HepG2 (cell line): ENCODE results near the gene DNMT3A. TPM values are rescaled to one million over a fixed set of nuclear protein-coding genes. Genes with fewer than 3 reads are reported as not detected.

Experiments used
- ATAC-seq: fragments of 200-7000 bp; cut with Tn5 transposase; 3 replicates; pipeline ENCODE4 v1.9.1; 2020; ENCODE audit warnings: mild to moderate bottlenecking, moderate library complexity
- BruUV-seq: library from RNA; stranded (reverse); fragments of 400-500 nt; replicated peaks from 2 replicates; lab custom pipeline; 2021; lab: Mats Ljungman, UMichigan
- CTCF ChIA-PET: fragments of 300-600 bp; formaldehyde crosslinking; extraction: SDS; loops from one replicate; lab custom pipeline; 2021; ENCODE audit warnings: low total read pairs, inconsistent platforms, low intra/inter-chr PET ratio; lab: Yijun Ruan, JAX
- POLR2A ChIA-PET: fragments of 350-600 bp; sonication (Branson Sonifier 250); formaldehyde crosslinking; loops from one replicate; lab custom pipeline; 2020; ENCODE audit warnings: antibody characterized with exemption, inconsistent platforms; lab: Yijun Ruan, JAX
- DNase-seq: peaks from one replicate; pipeline ENCODE4 v3.0.0-alpha.2; 2015; ENCODE audit warnings: low spot score
- FAIRE-seq: peaks from 3 replicates; lab custom pipeline; 2011; peaks lifted over from hg19 to GRCh38; lab: Jason Lieb, UNC
- H2AFZ ChIP-seq: one replicate; pipeline ENCODE4 v1.6.1; 2011; ENCODE audit warnings: low read length, inconsistent platforms
- H3K27ac ChIP-seq: fragments of 300-600 bp; 3 replicates; pipeline ENCODE4 v1.8.0; 2011; ENCODE audit warnings: mixed run types, mild to moderate bottlenecking, mixed read lengths, low read length, inconsistent platforms; ENCODE audit not compliant: insufficient read depth; ENCODE audit errors: extremely low read length
- H3K27me3 ChIP-seq, 2 experiments: fragments of 200-600 bp in 1 of 2; 2 replicates in 1 of 2; 3 replicates in 1 of 2; pipeline versions ENCODE4 v1.6.0 to v1.8.0; 2011; ENCODE audit warnings: low read length in 2 of 2, mild to moderate bottlenecking in 2 of 2, moderate library complexity in 2 of 2, inconsistent platforms in 1 of 2; ENCODE audit not compliant: insufficient read depth in 2 of 2, control insufficient read depth in 1 of 2
- H3K36me3 ChIP-seq, 2 experiments: fragments of 200-600 bp in 1 of 2; replicated peaks in 1 of 2; 2 replicates in 1 of 2; 3 replicates in 1 of 2; pipeline versions ENCODE4 v1.5.1 to v1.8.0; 2011; ENCODE audit warnings: low read length in 2 of 2, inconsistent platforms in 1 of 2; ENCODE audit not compliant: insufficient read depth in 2 of 2, control insufficient read depth in 1 of 2
- H3K4me1 ChIP-seq: 2 replicates; pipeline ENCODE4 v1.5.1; 2012; ENCODE audit warnings: low read length, inconsistent platforms; ENCODE audit not compliant: insufficient read depth
- H3K4me2 ChIP-seq: 2 replicates; pipeline ENCODE4 v1.6.0; 2011; ENCODE audit warnings: low read depth, low read length, inconsistent platforms
- H3K4me3 ChIP-seq, 3 experiments: fragments of 200-600 bp in 1 of 3; sonication (generic), shearing (Covaris generic) in 1 of 3; replicated peaks in 1 of 3; 2 replicates each; pipeline ENCODE4 v1.5.1; 2011 to 2016; ENCODE audit warnings: low read length in 3 of 3, inconsistent platforms in 2 of 3, low read depth in 2 of 3, mild to moderate bottlenecking in 2 of 3, control low read depth in 1 of 3, mixed read lengths in 1 of 3; ENCODE audit not compliant: insufficient read depth in 1 of 3
- H3K79me2 ChIP-seq: one replicate; pipeline ENCODE4 v1.6.1; 2011; ENCODE audit warnings: low read length, inconsistent platforms; ENCODE audit not compliant: insufficient read depth
- H3K9ac ChIP-seq: 2 replicates; pipeline ENCODE4 v1.6.0; 2011; ENCODE audit warnings: mild to moderate bottlenecking, low read depth, low read length, inconsistent platforms; ENCODE audit not compliant: insufficient read depth
- H3K9me3 ChIP-seq: 2 replicates; pipeline ENCODE4 v1.5.1; 2012; ENCODE audit warnings: mild to moderate bottlenecking, low read length
- H4K20me1 ChIP-seq: 2 replicates; pipeline ENCODE4 v1.6.0; 2011; ENCODE audit warnings: inconsistent platforms, mild to moderate bottlenecking, low read length, moderate library complexity; ENCODE audit not compliant: insufficient read depth
- MAZ ChIP-seq, 2 experiments: sonication (generic) in 1 of 2; formaldehyde crosslinking in 1 of 2; IDR thresholded peaks; 2 replicates each; pipeline versions ENCODE4 v1.5.0 to v1.6.1; 2012 to 2020; ENCODE audit warnings: low read depth in 2 of 2, mild to moderate bottlenecking in 2 of 2, borderline replicate concordance in 1 of 2, improper control_type of control experiment in 1 of 2, low read length in 1 of 2, missing genetic modification reagents in 1 of 2, moderate library complexity in 1 of 2
- MED1 ChIP-seq: sonication (generic); formaldehyde crosslinking; IDR thresholded peaks from 2 replicates; pipeline ENCODE4 v1.4.0; 2020; ENCODE audit warnings: missing genetic modification reagents
- MIXL1 ChIP-seq: IDR thresholded peaks from 2 replicates; pipeline ENCODE4 v1.6.1; 2016
- MYC ChIP-seq: sonication (generic); formaldehyde crosslinking; IDR thresholded peaks from 2 replicates; pipeline ENCODE4 v1.9.0; 2021; ENCODE audit warnings: missing genetic modification reagents, borderline replicate concordance
- NBN ChIP-seq: fragments of 450-650 bp; conservative IDR thresholded peaks from 2 replicates; pipeline ENCODE4 v1.6.1; 2017
- TERF1 ChIP-seq: sonication (generic); formaldehyde crosslinking; IDR thresholded peaks from 2 replicates; pipeline ENCODE4 v1.8.0; 2022; ENCODE audit warnings: mild to moderate bottlenecking, missing genetic modification reagents, moderate library complexity
- THAP11 ChIP-seq: IDR thresholded peaks from 2 replicates; pipeline ENCODE4 v1.6.1; 2016; ENCODE audit warnings: missing biosample characterization, missing genetic modification reagents
- ZBTB7B ChIP-seq: sonication (generic); formaldehyde crosslinking; IDR thresholded peaks from 2 replicates; pipeline ENCODE4 v1.4.0; 2020; ENCODE audit warnings: missing genetic modification reagents
- ZNF180 ChIP-seq: sonication (generic); formaldehyde crosslinking; IDR thresholded peaks from 2 replicates; pipeline ENCODE4 v1.4.0; 2020; ENCODE audit warnings: low read depth, missing genetic modification reagents, borderline replicate concordance
- ZNF567 ChIP-seq: sonication (generic); formaldehyde crosslinking; IDR thresholded peaks from 2 replicates; pipeline ENCODE4 v1.8.1; 2023; ENCODE audit warnings: mild to moderate bottlenecking, missing genetic modification reagents, borderline replicate concordance
- ZNF569 ChIP-seq: sonication (generic); formaldehyde crosslinking; IDR thresholded peaks from 2 replicates; pipeline ENCODE4 v1.5.0; 2020; ENCODE audit warnings: mild to moderate bottlenecking, missing genetic modification reagents, moderate library complexity, borderline replicate concordance
- ZNF646 ChIP-seq: sonication (generic); formaldehyde crosslinking; IDR thresholded peaks from 2 replicates; pipeline ENCODE4 v1.9.0; 2021; ENCODE audit warnings: mild to moderate bottlenecking, missing genetic modification reagents
- whole genome bisulfite sequencing: methylation state at CpG from one replicate; pipeline ENCODE4 v1.1.6; 2017; ENCODE audit warnings: low lambda C conversion rate; 5-methylcytosine and 5-hydroxymethylcytosine counted together
- in situ Hi-C: cut with HindIII; loops from 2 replicates; pipeline ENCODE4 v1.10.0; 2017; ENCODE audit warnings: low pct_unique_long_range_greater_than_20kb; ENCODE audit not compliant: extremely low pct_ligation_motif_present
- intact Hi-C: fragments of 100-400 bp; cut with micrococcal nuclease; formaldehyde crosslinking; loops from one replicate; pipeline ENCODE4 v1.10.0; 2022; ENCODE audit not compliant: unreplicated experiment
- polyA plus RNA-seq, 8 experiments: library from polyadenylated mRNA; depleted of rRNA in 3 of 8; stranded (reverse) in 7 of 8; unstranded in 1 of 8; fragments of >200 nt; fragmentation: Illumina TruSeq in 4 of 8; extraction: Trizol in 4 of 8; gene quantifications; 2 replicates each; pipeline versions ENCODE4 v1.2.1 to v1.2.3, GENCODE V29; 2011 to 2016; ENCODE audit warnings: low read depth in 4 of 8, missing spikeins in 1 of 8, mixed read lengths in 1 of 8; ENCODE audit not compliant: insufficient read depth in 1 of 8
- total RNA-seq, 5 experiments: library from RNA; depleted of rRNA; stranded (reverse); fragments of >200 nt; fragmentation: Illumina TruSeq; extraction: Trizol; gene quantifications; 2 replicates each; pipeline ENCODE4 v1.2.3, GENCODE V29; 2016; ENCODE audit warnings: low read depth in 1 of 5
- TF ChIP-seq, protein P1 (sequence below): IDR thresholded peaks from 2 replicates; pipeline ENCODE4 v1.6.1; 2016; ENCODE audit warnings: missing biosample characterization, missing genetic modification reagents, low read depth
- TF ChIP-seq, protein P2 (sequence below): sonication (generic); formaldehyde crosslinking; IDR thresholded peaks from 2 replicates; pipeline ENCODE4 v1.5.1; 2020; ENCODE audit warnings: missing genetic modification reagents, mild to moderate bottlenecking, borderline replicate concordance

The DNMT3A gene
- total and polyA plus RNA-seq, 2 of the 13 experiments (the other 11 are each of a cell fraction or from before 2014, with no cell fraction given) = 14.7 to 29.1 TPM

- FAIRE-seq (no peak), DNase-seq (no peak), ATAC-seq (no peak)
- Histone ChIP-seq H4K20me1 (no peaks in the 10 kb centered on the region), H3K36me3 (peaks cover 0 to 1% of the 10 kb centered on the region in 2 experiments; a peak in 1 of 5 replicates), H3K4me2 (no peak overlapping the region), H3K4me1 (no peaks in the 10 kb centered on the region), H3K79me2 (no peaks in the 10 kb centered on the region), H3K4me3 (no peak overlapping the region), H3K27me3 (no peaks in the 10 kb centered on the region), H3K27ac (no peak overlapping the region), H2AFZ (no peak overlapping the region), H3K9me3 (no peaks in the 10 kb centered on the region), H3K9ac (no peak overlapping the region)
- ChIA-PET CTCF (no interaction called here), POLR2A (no interaction called here)
- intact Hi-C loops = no loop called here
- BruUV-seq = no TSS peak
- in situ Hi-C loops = no loop called here
- 92% methylated on average over 6 of the region's 6 CpGs for WGBS
- TF ChIP-seq MIXL1 (CRISPR knock-in tag) (no peak), TERF1 (no peak), THAP11 (CRISPR knock-in tag) (no peak), ZNF180 (CRISPR knock-in tag) (no peak), MED1 (no peak), MYC (CRISPR knock-in tag) (no peak), ZNF569 (CRISPR knock-in tag) (no peak), MAZ (IDR thresholded peaks at IDR 0.05; ENCODE audit: borderline replicate concordance, low read depth, low read length) (no peak), MAZ (CRISPR knock-in tag; IDR thresholded peaks at IDR 0.05; ENCODE audit: low read depth) (no peak), ZNF646 (no peak), ZBTB7B (no peak), ZNF567 (CRISPR knock-in tag) (no peak), NBN (no peak)
- TF ChIP-seq, protein P1, sequence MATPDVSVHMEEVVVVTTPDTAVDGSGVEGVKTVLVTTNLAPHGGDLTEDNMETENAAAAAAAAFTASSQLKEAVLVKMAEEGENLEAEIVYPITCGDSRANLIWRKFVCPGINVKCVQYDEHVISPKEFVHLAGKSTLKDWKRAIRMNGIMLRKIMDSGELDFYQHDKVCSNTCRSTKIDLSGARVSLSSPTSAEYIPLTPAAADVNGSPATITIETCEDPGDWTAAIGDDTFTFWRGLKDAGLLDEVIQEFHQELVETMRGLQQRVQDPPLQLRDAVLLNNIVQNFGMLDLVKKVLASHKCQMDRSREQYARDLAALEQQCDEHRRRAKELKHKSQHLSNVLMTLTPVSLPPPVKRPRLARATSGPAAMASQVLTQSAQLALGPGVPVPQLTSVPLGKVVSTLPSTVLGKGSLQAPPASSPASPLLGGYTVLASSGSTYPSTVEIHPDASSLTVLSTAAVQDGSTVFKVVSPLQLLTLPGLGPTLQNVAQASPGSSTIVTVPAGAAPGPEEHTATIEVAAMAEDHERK (CRISPR knock-in tag) = no peak
- TF ChIP-seq, protein P2, sequence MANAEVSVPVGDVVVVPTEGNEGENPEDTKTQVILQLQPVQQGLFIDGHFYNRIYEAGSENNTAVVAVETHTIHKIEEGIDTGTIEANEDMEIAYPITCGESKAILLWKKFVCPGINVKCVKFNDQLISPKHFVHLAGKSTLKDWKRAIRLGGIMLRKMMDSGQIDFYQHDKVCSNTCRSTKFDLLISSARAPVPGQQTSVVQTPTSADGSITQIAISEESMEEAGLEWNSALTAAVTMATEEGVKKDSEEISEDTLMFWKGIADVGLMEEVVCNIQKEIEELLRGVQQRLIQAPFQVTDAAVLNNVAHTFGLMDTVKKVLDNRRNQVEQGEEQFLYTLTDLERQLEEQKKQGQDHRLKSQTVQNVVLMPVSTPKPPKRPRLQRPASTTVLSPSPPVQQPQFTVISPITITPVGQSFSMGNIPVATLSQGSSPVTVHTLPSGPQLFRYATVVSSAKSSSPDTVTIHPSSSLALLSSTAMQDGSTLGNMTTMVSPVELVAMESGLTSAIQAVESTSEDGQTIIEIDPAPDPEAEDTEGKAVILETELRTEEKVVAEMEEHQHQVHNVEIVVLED (CRISPR knock-in tag) = no peak
Measured at GRCh38 chr2:25388491-25388890, 46.8 kb upstream of the DNMT3A start.
